ENCODE measurements around the gene HDAC11.

GRCh38 chr3:13472286-13472685 lies 7.8 kb upstream of the HDAC11 start:
- TF ChIP-seq CTCF (conservative IDR thresholded peaks at IDR 0.05; ENCODE audit: low read depth, low read length) (no peak), POLR2A (IDR thresholded peaks at IDR 0.05; ENCODE audit: low read depth, low read length) (no peak), MAFK (IDR thresholded peaks at IDR 0.05; ENCODE audit: low read depth, low read length) (no peak)
- TF ChIP-seq, protein P1, sequence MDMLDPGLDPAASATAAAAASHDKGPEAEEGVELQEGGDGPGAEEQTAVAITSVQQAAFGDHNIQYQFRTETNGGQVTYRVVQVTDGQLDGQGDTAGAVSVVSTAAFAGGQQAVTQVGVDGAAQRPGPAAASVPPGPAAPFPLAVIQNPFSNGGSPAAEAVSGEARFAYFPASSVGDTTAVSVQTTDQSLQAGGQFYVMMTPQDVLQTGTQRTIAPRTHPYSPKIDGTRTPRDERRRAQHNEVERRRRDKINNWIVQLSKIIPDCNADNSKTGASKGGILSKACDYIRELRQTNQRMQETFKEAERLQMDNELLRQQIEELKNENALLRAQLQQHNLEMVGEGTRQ (IDR thresholded peaks at IDR 0.05; ENCODE audit: low read depth, low read length), result no peak

All from IMR-90 (cell line).